ENCODE measurements around the gene EGFR. TPM values are rescaled to one million over a fixed set of nuclear protein-coding genes. Genes with fewer than 3 reads are reported as not detected.
A peak's percentile ranks its signal among the peaks of the same experiment; 100 is the strongest.

Gene EGFR
- total and polyA plus RNA-seq, 2 donors (not counting 1 experiment from before 2014, with no cell fraction given), result 55.3 to 62.8 TPM

- no peaks in the 10 kb centered on the region for H3K9me3 ChIP-seq (ENCODE audit: control insufficient read depth, insufficient read depth, low read depth, low read length)
- H2AFZ ChIP-seq (ENCODE audit: low read length), result no peak overlapping the region
- peaks cover 79% of the 10 kb centered on the region for H3K79me2 ChIP-seq (ENCODE audit: control insufficient read depth, insufficient read depth, low read length)
- no peaks in the 10 kb centered on the region for H4K20me1 ChIP-seq (ENCODE audit: control insufficient read depth, extremely low read depth, insufficient read depth, low read length)
- H3K27me3 ChIP-seq (ENCODE audit: control insufficient read depth, insufficient read depth, low read length), result no peaks in the 10 kb centered on the region
- H3K9ac ChIP-seq (ENCODE audit: insufficient read depth, low read length), result no peak overlapping the region
- H3K4me3 ChIP-seq (replicated peaks in 1 of 4; ENCODE audit: control extremely low read depth in 1 of 4, insufficient read depth in 1 of 4, low read depth in 3 of 4, low read length in 4 of 4), result no peak overlapping the region
- TF ChIP-seq EZH2 (IDR thresholded peaks at IDR 0.05; ENCODE audit: low read length, missing control alignments) (no peak), CTCF (conservative IDR thresholded peaks at IDR 0.05 in 1 of 2, IDR thresholded peaks at IDR 0.05 in 1 of 2; ENCODE audit: low read depth in 1 of 2, low read length in 2 of 2) (no peak)
- H3K4me1 ChIP-seq (ENCODE audit: control insufficient read depth, extremely low read depth, insufficient read depth, low read length), result peaks cover 37% of the 10 kb centered on the region
- peaks cover 2% of the 10 kb centered on the region for H3K36me3 ChIP-seq (ENCODE audit: control insufficient read depth, insufficient read depth, low read length)
- no peak overlapping the region for H3K4me2 ChIP-seq (ENCODE audit: extremely low read depth, insufficient read depth, low read length)
- no peak for DNase-seq (ENCODE audit: low read depth in 2 of 2)
- H3K27ac ChIP-seq (ENCODE audit: insufficient read depth, low read length), result no peak overlapping the region
Observed at GRCh38 chr7:55104123-55104522, 85.3 kb downstream of the EGFR start.

- Histone ChIP-seq H3K4me2 (ENCODE audit: extremely low read depth, insufficient read depth, low read length) (no peak overlapping the region), H3K9ac (ENCODE audit: insufficient read depth, low read length) (no peak overlapping the region), H2AFZ (ENCODE audit: low read length) (no peak overlapping the region), H3K4me1 (ENCODE audit: control insufficient read depth, extremely low read depth, insufficient read depth, low read length) (peaks cover 38% of the 10 kb centered on the region), H3K9me3 (ENCODE audit: control insufficient read depth, insufficient read depth, low read depth, low read length) (no peaks in the 10 kb centered on the region), H3K4me3 (replicated peaks in 1 of 4; ENCODE audit: control extremely low read depth in 1 of 4, insufficient read depth in 1 of 4, low read depth in 3 of 4, low read length in 4 of 4) (no peak overlapping the region), H3K27me3 (ENCODE audit: control insufficient read depth, insufficient read depth, low read length) (no peaks in the 10 kb centered on the region), H3K27ac (ENCODE audit: insufficient read depth, low read length) (no peak overlapping the region), H3K79me2 (ENCODE audit: control insufficient read depth, insufficient read depth, low read length) (peaks cover 83% of the 10 kb centered on the region), H3K36me3 (ENCODE audit: control insufficient read depth, insufficient read depth, low read length) (peaks cover 2% of the 10 kb centered on the region), H4K20me1 (ENCODE audit: control insufficient read depth, extremely low read depth, insufficient read depth, low read length) (no peaks in the 10 kb centered on the region)
- peak; percentile 58 to 90 for DNase-seq (ENCODE audit: low read depth in 2 of 2)
- TF ChIP-seq EZH2 (IDR thresholded peaks at IDR 0.05; ENCODE audit: low read length, missing control alignments), result no peak
- no peak for TF ChIP-seq CTCF (conservative IDR thresholded peaks at IDR 0.05 in 1 of 2, IDR thresholded peaks at IDR 0.05 in 1 of 2; ENCODE audit: low read depth in 1 of 2, low read length in 2 of 2)
Observed at GRCh38 chr7:55104712-55105433, 86.1 kb downstream of the EGFR start.

DNA sequence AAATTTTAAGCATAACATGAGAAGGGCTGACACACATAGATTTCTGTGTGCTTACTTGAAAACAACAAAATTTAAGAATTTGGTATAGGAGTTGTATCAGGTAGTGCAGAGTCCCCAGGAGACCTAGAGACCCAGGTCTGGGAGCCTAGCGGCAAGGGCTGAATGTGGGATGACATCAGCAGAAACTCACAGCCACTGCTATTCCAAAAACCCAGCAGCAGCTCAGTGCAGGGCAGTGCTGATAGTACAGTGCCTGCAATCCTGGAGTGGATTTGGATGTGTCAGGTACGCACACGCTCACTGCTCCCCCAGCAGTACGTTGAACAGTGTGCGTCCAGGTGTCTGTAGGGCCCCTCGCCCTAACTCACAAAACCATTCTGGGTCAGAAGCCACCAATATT, 87.1 kb downstream of the EGFR start:
- no peaks in the 10 kb centered on the region for H3K27me3 ChIP-seq (ENCODE audit: control insufficient read depth, insufficient read depth, low read length)
- H2AFZ ChIP-seq (ENCODE audit: low read length), result no peak overlapping the region
- TF ChIP-seq CTCF (conservative IDR thresholded peaks at IDR 0.05 in 1 of 2, IDR thresholded peaks at IDR 0.05 in 1 of 2; ENCODE audit: low read depth in 1 of 2, low read length in 2 of 2), result no peak
- no peak for TF ChIP-seq EZH2 (IDR thresholded peaks at IDR 0.05; ENCODE audit: low read length, missing control alignments)
- H3K27ac ChIP-seq (ENCODE audit: insufficient read depth, low read length), result no peak overlapping the region
- H3K9ac ChIP-seq (ENCODE audit: insufficient read depth, low read length), result no peak overlapping the region
- H3K4me2 ChIP-seq (ENCODE audit: extremely low read depth, insufficient read depth, low read length), result no peak overlapping the region
- DNase-seq (ENCODE audit: low read depth in 2 of 2), result no peak
- peaks cover 85% of the 10 kb centered on the region for H3K79me2 ChIP-seq (ENCODE audit: control insufficient read depth, insufficient read depth, low read length)
- H3K9me3 ChIP-seq (ENCODE audit: control insufficient read depth, insufficient read depth, low read depth, low read length), result no peaks in the 10 kb centered on the region
- peaks cover 2% of the 10 kb centered on the region for H3K36me3 ChIP-seq (ENCODE audit: control insufficient read depth, insufficient read depth, low read length)
- H3K4me3 ChIP-seq (replicated peaks in 1 of 4; ENCODE audit: control extremely low read depth in 1 of 4, insufficient read depth in 1 of 4, low read depth in 3 of 4, low read length in 4 of 4), result no peak overlapping the region
- peaks cover 29% of the 10 kb centered on the region for H3K4me1 ChIP-seq (ENCODE audit: control insufficient read depth, extremely low read depth, insufficient read depth, low read length)
- H4K20me1 ChIP-seq (ENCODE audit: control insufficient read depth, extremely low read depth, insufficient read depth, low read length), result no peaks in the 10 kb centered on the region

All from fibroblast of lung (primary cell).